Measurements from ENCODE around the gene ZNF813. TPM values are rescaled to one million over a fixed set of nuclear protein-coding genes. Genes with fewer than 3 reads are reported as not detected.

Gene ZNF813
- total RNA-seq, result 1.9 and 3.8 TPM in 2 replicates

GRCh38 chr19:53467485-53468262, at the start of gene ZNF813:
Gene ZNF813 (plus strand): TSS chr19:53467733. CDS start chr19:53483823, 16,090 bp downstream.

GRCh38 chr19:53431399-53432087, 36.0 kb upstream of the ZNF813 start, which contains the start of gene ZNF761:
Gene ZNF761 (plus strand): TSS chr19:53431984. CDS start chr19:53447269, 15,285 bp downstream.

GRCh38 chr19:53537521-53538377, 70.2 kb downstream of the ZNF813 start, which contains the start of gene ZNF331:
Gene ZNF331 (plus strand): TSS chr19:53538145. CDS start chr19:53569377, 31,232 bp downstream.

Other genes starting within 250 kb of the ZNF813 start
- gene ZNF677, start 212.9 kb upstream of the ZNF813 start, total RNA-seq, result 11.7 and 15.5 TPM in 2 replicates
- not detected in 2 replicates for gene VN1R2, start 209.4 kb upstream of the ZNF813 start, total RNA-seq
- gene VN1R4, start 200.0 kb upstream of the ZNF813 start, total RNA-seq, result not detected in 2 replicates
- gene ZNF845, start 134.0 kb upstream of the ZNF813 start, total RNA-seq, result 5.1 and 6.3 TPM in 2 replicates
- 3.3 and 4.2 TPM in 2 replicates for gene ZNF525, start 102.0 kb upstream of the ZNF813 start, total RNA-seq
- 6.8 and 9.0 TPM in 2 replicates for gene ZNF765, start 72.6 kb upstream of the ZNF813 start, total RNA-seq
- 7.0 TPM in 2 replicates for gene ZNF761, start 35.7 kb upstream of the ZNF813 start, total RNA-seq
- gene ZNF331, start 70.4 kb downstream of the ZNF813 start, total RNA-seq, result 3.6 and 5.5 TPM in 2 replicates
- not detected in 2 replicates for gene DPRX, start 164.3 kb downstream of the ZNF813 start, total RNA-seq

Data from mammary microvascular endothelial cell (primary cell).